Parathyroid adenoma (tissue), 2 donors: ENCODE data around the gene GOLGA6C.
"Not testable (repeated sequence)": the region's sequence is repeated elsewhere in the genome, so short reads cannot be mapped to it uniquely, and the experiment has no call there.

Source experiments
- H2AFZ ChIP-seq: fragments of 300-600 bp; sonication (generic); one replicate; pipeline ENCODE4 v1.7.0; 2017; ENCODE audit warnings: antibody characterized with exemption, mild to moderate bottlenecking
- H3K27ac ChIP-seq: fragments of 300-600 bp; sonication (generic); one replicate; pipeline ENCODE4 v1.7.0; 2017
- H3K27me3 ChIP-seq: fragments of 300-600 bp; sonication (generic); one replicate; pipeline ENCODE4 v1.7.0; 2017; ENCODE audit warnings: low read length; ENCODE audit not compliant: control insufficient read depth, insufficient read depth
- H3K36me3 ChIP-seq: fragments of 300-600 bp; sonication (generic); one replicate; pipeline ENCODE4 v1.7.0; 2017; ENCODE audit warnings: low read length; ENCODE audit not compliant: control insufficient read depth, insufficient read depth
- H3K4me1 ChIP-seq: fragments of 300-600 bp; sonication (generic); one replicate; pipeline ENCODE4 v1.7.0; 2017; ENCODE audit warnings: control low read depth
- H3K4me2 ChIP-seq: fragments of 300-600 bp; sonication (generic); one replicate; pipeline ENCODE4 v1.7.0; 2017; ENCODE audit warnings: low read length
- H3K4me3 ChIP-seq: fragments of 300-600 bp; sonication (generic); one replicate; pipeline ENCODE4 v1.7.0; 2017; ENCODE audit warnings: low read depth, low read length
- H3K79me2 ChIP-seq: fragments of 300-600 bp; sonication (generic); one replicate; pipeline ENCODE4 v1.7.0; 2017; ENCODE audit warnings: control low read depth
- H3K9ac ChIP-seq: fragments of 300-600 bp; sonication (generic); one replicate; pipeline ENCODE4 v1.7.0; 2017; ENCODE audit warnings: mild to moderate bottlenecking
- H3K9me3 ChIP-seq: fragments of 300-600 bp; sonication (generic); one replicate; pipeline ENCODE4 v1.7.0; 2017; ENCODE audit warnings: low read length; ENCODE audit not compliant: control insufficient read depth
- TF ChIP-seq, protein P1 (sequence below): fragments of 300-600 bp; sonication (generic); IDR thresholded peaks from one replicate; pipeline ENCODE4 v1.7.0; 2017; ENCODE audit warnings: antibody characterized with exemption, mild to moderate bottlenecking
- donor health status: primary hyperparathyroidism.

The GOLGA6C gene, protein sequence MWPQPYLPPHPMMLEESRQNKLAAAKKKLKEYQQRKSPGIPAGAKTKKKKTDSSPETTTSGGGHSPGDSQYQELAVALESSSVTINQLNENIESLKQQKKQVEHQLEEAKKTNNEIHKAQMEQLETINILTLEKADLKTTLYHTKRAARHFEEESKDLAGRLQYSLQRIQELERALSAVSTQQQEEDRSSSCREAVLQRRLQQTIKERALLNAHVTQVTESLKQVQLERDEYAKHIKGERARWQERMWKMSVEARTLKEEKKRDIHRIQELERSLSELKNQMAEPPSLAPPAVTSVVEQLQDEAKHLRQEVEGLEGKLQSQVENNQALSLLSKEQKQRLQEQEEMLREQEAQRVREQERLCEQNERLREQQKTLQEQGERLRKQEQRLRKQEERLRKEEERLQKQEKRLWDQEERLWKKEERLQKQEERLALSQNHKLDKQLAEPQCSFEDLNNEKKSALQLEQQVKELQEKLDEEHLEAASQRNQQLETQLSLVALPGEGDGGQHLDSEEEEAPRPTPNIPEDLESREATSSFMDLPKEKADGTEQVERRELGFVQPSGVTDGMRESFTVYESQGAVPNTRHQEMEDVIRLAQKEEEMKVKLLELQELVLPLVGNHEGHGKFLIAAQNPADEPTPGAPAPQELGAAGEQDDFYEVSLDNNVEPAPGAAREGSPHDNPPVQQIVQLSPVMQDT

DNA sequence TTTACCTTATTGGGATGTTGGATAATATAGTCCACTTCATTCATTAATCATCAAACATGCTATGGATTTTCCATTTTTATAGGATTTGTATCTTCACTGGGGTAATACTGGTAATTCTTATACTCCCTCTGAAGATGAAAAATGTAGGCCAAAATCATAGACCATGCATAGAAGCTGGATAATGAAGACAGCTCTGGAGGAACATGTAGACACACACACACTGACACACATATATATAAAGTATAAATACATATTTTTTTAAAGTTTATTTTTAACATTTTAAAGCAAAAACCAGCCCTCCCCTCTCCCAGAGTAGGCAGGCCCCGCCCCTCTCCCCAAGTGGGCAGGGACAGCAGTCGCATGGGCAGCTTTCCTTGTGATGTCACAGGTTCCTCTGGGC is at the start of gene GOLGA6C:
TSS of gene GOLGA6C (plus strand) at position 301 of the 400 bp plus-strand sequence. CDS start 265 bp downstream, outside the sequence.
- not testable (repeated sequence) for H3K9me3 ChIP-seq, H2AFZ ChIP-seq, H3K4me3 ChIP-seq, H3K4me2 ChIP-seq, H3K4me1 ChIP-seq, H3K36me3 ChIP-seq, H3K79me2 ChIP-seq, H3K27me3 ChIP-seq, H3K27ac ChIP-seq, H3K9ac ChIP-seq

DNA sequence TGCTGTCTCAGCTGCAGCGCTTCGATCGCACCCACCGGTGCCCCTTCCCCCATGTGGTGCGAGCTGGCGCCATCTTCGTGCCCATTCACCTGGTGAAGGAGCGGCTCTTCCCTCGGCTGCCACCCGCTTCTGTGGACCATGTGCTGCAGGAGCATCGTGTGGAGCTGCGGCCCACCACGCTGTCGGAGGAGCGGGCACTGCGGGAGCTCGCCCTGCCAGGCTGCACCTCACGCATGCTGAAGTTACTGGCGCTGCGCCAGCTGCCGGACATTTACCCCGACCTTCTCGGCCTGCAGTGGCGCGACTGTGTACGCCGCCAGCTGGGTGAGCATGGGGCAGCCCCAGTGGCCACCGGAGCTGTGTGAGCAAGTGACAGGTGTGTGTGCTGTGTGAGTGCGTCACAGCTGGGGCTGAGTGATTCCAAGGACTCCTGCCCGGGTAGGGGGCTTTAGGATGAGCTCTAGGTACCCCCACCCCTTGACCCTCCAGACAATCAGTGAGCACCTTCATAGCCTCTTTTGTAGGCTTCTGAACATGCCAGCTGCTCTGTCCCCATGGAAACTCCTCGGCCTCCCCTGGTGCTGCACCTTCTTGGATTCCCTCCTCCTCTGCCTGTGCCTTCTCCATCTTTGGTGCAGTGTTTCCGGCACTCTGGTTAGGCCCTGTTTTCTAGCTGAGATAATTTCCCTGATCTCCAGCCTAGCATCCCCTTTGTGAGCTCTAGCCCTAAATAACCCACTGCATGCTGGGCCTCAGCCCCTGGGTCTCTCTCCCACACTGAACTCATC is 49.4 kb upstream of the GOLGA6C start:
- Histone ChIP-seq H3K27ac (no peak overlapping the region), H3K4me2 (no peak overlapping the region), H3K4me3 (no peak overlapping the region), H3K4me1 (peaks cover 4% of the 10 kb centered on the region), H3K9me3 (no peaks in the 10 kb centered on the region), H3K9ac (no peak overlapping the region), H3K79me2 (peaks cover 52% of the 10 kb centered on the region), H2AFZ (no peak overlapping the region), H3K27me3 (no peaks in the 10 kb centered on the region), H3K36me3 (no peaks in the 10 kb centered on the region)
- TF ChIP-seq, protein P1, sequence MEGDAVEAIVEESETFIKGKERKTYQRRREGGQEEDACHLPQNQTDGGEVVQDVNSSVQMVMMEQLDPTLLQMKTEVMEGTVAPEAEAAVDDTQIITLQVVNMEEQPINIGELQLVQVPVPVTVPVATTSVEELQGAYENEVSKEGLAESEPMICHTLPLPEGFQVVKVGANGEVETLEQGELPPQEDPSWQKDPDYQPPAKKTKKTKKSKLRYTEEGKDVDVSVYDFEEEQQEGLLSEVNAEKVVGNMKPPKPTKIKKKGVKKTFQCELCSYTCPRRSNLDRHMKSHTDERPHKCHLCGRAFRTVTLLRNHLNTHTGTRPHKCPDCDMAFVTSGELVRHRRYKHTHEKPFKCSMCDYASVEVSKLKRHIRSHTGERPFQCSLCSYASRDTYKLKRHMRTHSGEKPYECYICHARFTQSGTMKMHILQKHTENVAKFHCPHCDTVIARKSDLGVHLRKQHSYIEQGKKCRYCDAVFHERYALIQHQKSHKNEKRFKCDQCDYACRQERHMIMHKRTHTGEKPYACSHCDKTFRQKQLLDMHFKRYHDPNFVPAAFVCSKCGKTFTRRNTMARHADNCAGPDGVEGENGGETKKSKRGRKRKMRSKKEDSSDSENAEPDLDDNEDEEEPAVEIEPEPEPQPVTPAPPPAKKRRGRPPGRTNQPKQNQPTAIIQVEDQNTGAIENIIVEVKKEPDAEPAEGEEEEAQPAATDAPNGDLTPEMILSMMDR, result no peak

DNA sequence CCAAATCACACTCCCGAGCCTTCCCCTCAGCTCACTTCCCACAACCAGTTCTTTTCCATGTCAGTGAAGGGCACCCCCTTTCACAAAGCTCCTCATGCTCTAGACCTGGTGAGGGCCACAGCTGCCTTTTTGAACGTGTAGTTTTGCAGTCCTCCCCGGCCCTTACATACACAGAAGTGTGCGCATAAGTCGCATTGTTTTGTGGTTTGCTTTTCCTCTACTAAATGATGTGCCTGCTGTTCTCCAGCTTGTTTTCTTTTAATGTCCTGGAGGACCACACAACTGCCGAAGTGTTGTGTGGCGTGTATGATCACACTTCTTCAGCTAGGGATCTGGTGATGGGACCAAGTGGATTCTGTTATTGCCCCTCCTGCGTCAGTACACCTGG is 48.9 kb upstream of the GOLGA6C start:
- peaks cover 46% of the 10 kb centered on the region for H3K79me2 ChIP-seq
- no peak overlapping the region for H3K4me2 ChIP-seq
- H3K27ac ChIP-seq, result no peak overlapping the region
- H3K36me3 ChIP-seq, result no peaks in the 10 kb centered on the region
- peaks cover 4% of the 10 kb centered on the region for H3K4me1 ChIP-seq
- no peak overlapping the region for H3K4me3 ChIP-seq
- no peak overlapping the region for H2AFZ ChIP-seq
- H3K9ac ChIP-seq, result no peak overlapping the region
- H3K9me3 ChIP-seq, result no peaks in the 10 kb centered on the region
- no peaks in the 10 kb centered on the region for H3K27me3 ChIP-seq
- TF ChIP-seq, protein P1, result no peak

DNA sequence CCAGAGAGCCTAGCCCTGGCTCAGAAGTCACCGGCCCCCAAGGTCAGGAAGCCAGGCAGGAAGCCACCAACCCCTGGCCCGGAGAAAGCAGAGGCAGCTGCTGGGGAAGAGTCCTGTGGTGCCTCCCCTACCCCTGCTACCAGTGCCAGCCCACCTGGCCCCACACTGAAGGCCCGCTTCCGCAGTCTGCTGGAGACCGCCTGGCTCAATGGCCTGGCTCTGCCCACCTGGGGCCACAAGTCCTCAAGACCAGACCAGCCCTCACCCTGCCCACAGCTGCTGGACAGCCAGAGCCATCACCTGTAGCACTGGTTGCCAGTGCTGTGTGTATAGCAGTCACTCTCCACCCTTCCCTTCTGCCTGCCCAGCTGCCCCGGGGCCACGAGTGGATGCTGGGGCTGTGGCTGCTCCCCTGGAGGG is 47.3 kb upstream of the GOLGA6C start:
- Histone ChIP-seq H3K79me2 (peaks cover 44% of the 10 kb centered on the region), H3K36me3 (no peaks in the 10 kb centered on the region), H3K9me3 (no peaks in the 10 kb centered on the region)

More for the DNA sequence above, 47.3 kb upstream of the GOLGA6C start:
- no peak overlapping the region for H2AFZ ChIP-seq
- H3K9ac ChIP-seq, result no peak overlapping the region
- no peaks in the 10 kb centered on the region for H3K27me3 ChIP-seq
- H3K4me3 ChIP-seq, result no peak overlapping the region
- no peaks in the 10 kb centered on the region for H3K4me1 ChIP-seq
- TF ChIP-seq, protein P1, result no peak
- no peak overlapping the region for H3K4me2 ChIP-seq
- H3K27ac ChIP-seq, result no peak overlapping the region
